WTC11 (cell line): ENCODE data around the gene STAC2. TPM values are rescaled to one million over a fixed set of nuclear protein-coding genes. Genes with fewer than 3 reads are reported as not detected.
A peak's percentile ranks its signal among the peaks of the same experiment; 100 is the strongest.

ENCODE experiments used
- ATAC-seq: fragments of 200-7000 bp; cut with Tn5 transposase; 2 replicates; pipeline ENCODE4 v1.10.0; 2021; ENCODE audit warnings: mild to moderate bottlenecking, moderate library complexity
- CTCF ChIA-PET: fragments of 300-600 bp; sonication (Branson Sonifier 250); formaldehyde crosslinking; loops from one replicate; lab custom pipeline; 2021; ENCODE audit warnings: antibody characterized with exemption; lab: Charles Lee
- POLR2A ChIA-PET: fragments of 350-600 bp; sonication (Branson Sonifier 250); formaldehyde crosslinking; loops from one replicate; lab custom pipeline; 2021; ENCODE audit warnings: antibody characterized with exemption; lab: Charles Lee
- DNase-seq: peaks from one replicate; pipeline ENCODE4 v3.0.0; 2021; ENCODE audit warnings: low spot score
- H3K27ac Mint-ChIP-seq: 2 replicates; pipeline ENCODE4 v1.8.0; 2021; ENCODE audit warnings: mixed read lengths
- H3K27me3 Mint-ChIP-seq: 2 replicates; pipeline ENCODE4 v1.8.0; 2021; ENCODE audit warnings: low read depth, mild to moderate bottlenecking, moderate library complexity, mixed read lengths
- H3K36me3 Mint-ChIP-seq: 2 replicates; pipeline ENCODE4 v1.8.0; 2021; ENCODE audit warnings: mixed read lengths
- H3K4me1 Mint-ChIP-seq: 2 replicates; pipeline ENCODE4 v1.8.0; 2022; ENCODE audit warnings: mixed read lengths
- H3K4me3 Mint-ChIP-seq: 2 replicates; pipeline ENCODE4 v1.8.0; 2021; ENCODE audit warnings: mild to moderate bottlenecking, moderate library complexity, mixed read lengths
- H3K9me3 Mint-ChIP-seq: 2 replicates; pipeline ENCODE4 v1.8.0; 2021; ENCODE audit warnings: mixed read lengths
- ARID4B ChIP-seq: sonication (generic); formaldehyde crosslinking; IDR thresholded peaks from 2 replicates; pipeline ENCODE4 v1.8.0; 2023; ENCODE audit warnings: missing genetic modification reagents, mild to moderate bottlenecking, borderline replicate concordance
- ATF3 ChIP-seq: sonication (generic); formaldehyde crosslinking; conservative IDR thresholded peaks from 2 replicates; pipeline ENCODE4 v1.8.1; 2022; ENCODE audit warnings: mild to moderate bottlenecking, missing genetic modification reagents
- CBFB ChIP-seq: sonication (generic); formaldehyde crosslinking; IDR thresholded peaks from 2 replicates; pipeline ENCODE4 v1.8.1; 2022; ENCODE audit warnings: mild to moderate bottlenecking, low read depth, missing genetic modification reagents
- CREM ChIP-seq: sonication (generic); formaldehyde crosslinking; IDR thresholded peaks from 2 replicates; pipeline ENCODE4 v1.8.1; 2022; ENCODE audit warnings: mild to moderate bottlenecking, missing genetic modification reagents, moderate library complexity
- ETV6 ChIP-seq: sonication (generic); formaldehyde crosslinking; IDR thresholded peaks from 2 replicates; pipeline ENCODE4 v1.8.1; 2022; ENCODE audit warnings: mild to moderate bottlenecking, missing genetic modification reagents
- FOXK1 ChIP-seq: sonication (generic); formaldehyde crosslinking; IDR thresholded peaks from 2 replicates; pipeline ENCODE4 v1.8.0; 2022; ENCODE audit warnings: mild to moderate bottlenecking, moderate library complexity, missing genetic modification reagents
- HMGA2 ChIP-seq: fragments of 250-450 bp; sonication (Bioruptor Pico); IDR thresholded peaks from 2 replicates; pipeline ENCODE4 v1.4.0; 2021; ENCODE audit warnings: mild to moderate bottlenecking, moderate library complexity
- JAZF1 ChIP-seq: fragments of 250-450 bp; sonication (Bioruptor Pico); IDR thresholded peaks from 2 replicates; pipeline ENCODE4 v1.9.0; 2021; ENCODE audit warnings: moderate library complexity, mild to moderate bottlenecking, inconsistent platforms
- JUN ChIP-seq: sonication (generic); formaldehyde crosslinking; IDR thresholded peaks from 2 replicates; pipeline ENCODE4 v1.8.0; 2023; ENCODE audit warnings: mild to moderate bottlenecking, missing genetic modification reagents
- MXD4 ChIP-seq: fragments of 250-450 bp; sonication (Bioruptor Pico); IDR thresholded peaks from 2 replicates; pipeline ENCODE4 v1.8.0; 2021; ENCODE audit warnings: mild to moderate bottlenecking, moderate library complexity, borderline replicate concordance
- NFATC4 ChIP-seq: fragments of 250-450 bp; sonication (Bioruptor Pico); IDR thresholded peaks from 2 replicates; pipeline ENCODE4 v1.9.0; 2021; ENCODE audit warnings: mild to moderate bottlenecking
- NR2C2 ChIP-seq: sonication (generic); formaldehyde crosslinking; IDR thresholded peaks from 2 replicates; pipeline ENCODE4 v1.8.0; 2022; ENCODE audit warnings: mild to moderate bottlenecking, missing genetic modification reagents
- NR3C1 ChIP-seq: sonication (generic); formaldehyde crosslinking; conservative IDR thresholded peaks from 2 replicates; pipeline ENCODE4 v1.8.1; 2023; ENCODE audit warnings: low read depth, mild to moderate bottlenecking, missing genetic modification reagents
- SMAD3 ChIP-seq: sonication (generic); formaldehyde crosslinking; IDR thresholded peaks from 2 replicates; pipeline ENCODE4 v1.8.0; 2022; ENCODE audit warnings: missing genetic modification reagents, mild to moderate bottlenecking, borderline replicate concordance
- SMAD4 ChIP-seq: sonication (generic); formaldehyde crosslinking; IDR thresholded peaks from 2 replicates; pipeline ENCODE4 v1.8.0; 2022; ENCODE audit warnings: mild to moderate bottlenecking, missing genetic modification reagents
- SOX15 ChIP-seq: fragments of 250-450 bp; sonication (Bioruptor Pico); IDR thresholded peaks from 2 replicates; pipeline ENCODE4 v1.9.0; 2021; ENCODE audit warnings: mild to moderate bottlenecking
- TEAD1 ChIP-seq: sonication (generic); formaldehyde crosslinking; IDR thresholded peaks from 2 replicates; pipeline ENCODE4 v1.8.0; 2022; ENCODE audit warnings: mild to moderate bottlenecking, missing genetic modification reagents
- TEAD4 ChIP-seq: sonication (generic); formaldehyde crosslinking; IDR thresholded peaks from 2 replicates; pipeline ENCODE4 v1.8.0; 2022; ENCODE audit warnings: mild to moderate bottlenecking, missing genetic modification reagents
- TP53 ChIP-seq: sonication (generic); formaldehyde crosslinking; IDR thresholded peaks from 2 replicates; pipeline ENCODE4 v1.8.1; 2023; ENCODE audit warnings: mild to moderate bottlenecking, missing genetic modification reagents
- USF1 ChIP-seq: sonication (generic); formaldehyde crosslinking; IDR thresholded peaks from 2 replicates; pipeline ENCODE4 v1.8.0; 2022; ENCODE audit warnings: mild to moderate bottlenecking, missing genetic modification reagents
- ZBTB21 ChIP-seq: sonication (generic); formaldehyde crosslinking; IDR thresholded peaks from 2 replicates; pipeline ENCODE4 v1.8.1; 2023; ENCODE audit warnings: mild to moderate bottlenecking, missing genetic modification reagents, borderline replicate concordance
- ZBTB43 ChIP-seq: sonication (generic); formaldehyde crosslinking; IDR thresholded peaks from 2 replicates; pipeline ENCODE4 v1.8.1; 2023; ENCODE audit warnings: mild to moderate bottlenecking, missing genetic modification reagents
- ZMAT4 ChIP-seq: fragments of 250-450 bp; sonication (Bioruptor Pico); IDR thresholded peaks from 2 replicates; pipeline ENCODE4 v1.9.0; 2021; ENCODE audit warnings: mild to moderate bottlenecking
- ZNF138 ChIP-seq: sonication (generic); formaldehyde crosslinking; conservative IDR thresholded peaks from 2 replicates; pipeline ENCODE4 v1.8.1; 2022; ENCODE audit warnings: mild to moderate bottlenecking, moderate library complexity, missing genetic modification reagents
- ZNF232 ChIP-seq: sonication (generic); formaldehyde crosslinking; IDR thresholded peaks from 2 replicates; pipeline ENCODE4 v1.8.0; 2022; ENCODE audit warnings: mild to moderate bottlenecking, missing genetic modification reagents
- ZNF416 ChIP-seq: fragments of 250-450 bp; sonication (Bioruptor Pico); IDR thresholded peaks from 2 replicates; pipeline ENCODE4 v1.9.0; 2021; ENCODE audit warnings: mild to moderate bottlenecking, inconsistent platforms
- ZNF671 ChIP-seq: fragments of 250-450 bp; sonication (Bioruptor Pico); IDR thresholded peaks from 2 replicates; pipeline ENCODE4 v1.8.0; 2021; ENCODE audit warnings: mild to moderate bottlenecking
- total RNA-seq: library from RNA; stranded (reverse); gene quantifications from 3 replicates; pipeline ENCODE4 v1.2.3, GENCODE V29; 2021
- TF ChIP-seq, protein P1 (sequence below): sonication (generic); formaldehyde crosslinking; IDR thresholded peaks from 2 replicates; pipeline ENCODE4 v1.8.1; 2022; ENCODE audit warnings: low read depth, mild to moderate bottlenecking, moderate library complexity, missing genetic modification reagents, borderline replicate concordance

The STAC2 gene
- total RNA-seq, 1 experiment from 2014 or later: 4.2 TPM

- TF ChIP-seq ARID4B (CRISPR knock-in tag) (no peak), JAZF1 (CRISPR knock-in tag) (no peak), SMAD4 (CRISPR knock-in tag) (no peak), TEAD1 (CRISPR knock-in tag) (no peak), USF1 (CRISPR knock-in tag) (no peak), FOXK1 (CRISPR knock-in tag) (no peak), ZNF671 (no peak), SMAD3 (CRISPR knock-in tag) (no peak), HMGA2 (CRISPR knock-in tag) (no peak), TEAD4 (no peak), ATF3 (no peak), JUN (CRISPR knock-in tag) (no peak), ZBTB43 (CRISPR knock-in tag) (no peak), CREM (no peak), NFATC4 (CRISPR knock-in tag) (no peak), ZNF232 (CRISPR knock-in tag) (no peak), NR2C2 (CRISPR knock-in tag) (no peak)
- TF ChIP-seq, protein P1, sequence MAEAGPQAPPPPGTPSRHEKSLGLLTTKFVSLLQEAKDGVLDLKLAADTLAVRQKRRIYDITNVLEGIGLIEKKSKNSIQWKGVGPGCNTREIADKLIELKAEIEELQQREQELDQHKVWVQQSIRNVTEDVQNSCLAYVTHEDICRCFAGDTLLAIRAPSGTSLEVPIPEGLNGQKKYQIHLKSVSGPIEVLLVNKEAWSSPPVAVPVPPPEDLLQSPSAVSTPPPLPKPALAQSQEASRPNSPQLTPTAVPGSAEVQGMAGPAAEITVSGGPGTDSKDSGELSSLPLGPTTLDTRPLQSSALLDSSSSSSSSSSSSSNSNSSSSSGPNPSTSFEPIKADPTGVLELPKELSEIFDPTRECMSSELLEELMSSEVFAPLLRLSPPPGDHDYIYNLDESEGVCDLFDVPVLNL (CRISPR knock-in tag): no peak
These were observed 6.1 kb upstream of the STAC2 start (continued) for GRCh38 chr17:39231591-39232551.

- Mint-ChIP-seq H3K27ac (no peak overlapping the region), H3K9me3 (no peaks in the 10 kb centered on the region), H3K36me3 (no peaks in the 10 kb centered on the region), H3K27me3 (peaks cover 14% of the 10 kb centered on the region; the same call in 1 of the 2 replicates), H3K4me1 (peaks cover 19% of the 10 kb centered on the region), H3K4me3 (peak overlapping the region; percentile 58)
- DNase-seq (no peak), ATAC-seq (no peak)
- TF ChIP-seq ZMAT4 (CRISPR knock-in tag) (no peak), SOX15 (no peak), CBFB (no peak), ETV6 (CRISPR knock-in tag) (no peak), NR3C1 (CRISPR knock-in tag) (no peak), MXD4 (CRISPR knock-in tag) (no peak), ZNF671 (no peak), ZBTB21 (CRISPR knock-in tag) (no peak), ZNF416 (CRISPR knock-in tag) (no peak), ZNF138 (no peak), TP53 (CRISPR knock-in tag) (no peak)
- CTCF ChIA-PET: interaction anchor here (0.6 to 5.7 kb wide), 15 partner anchors 8 to 408 kb away, joined by 3 to 112 read pairs (median 15); partner anchors contain the start of gene ARL5C
- POLR2A ChIA-PET: interaction anchor here (1.1 kb wide), 1 partner anchor 25 kb away, joined by 4 read pairs; no protein-coding TSS in a partner anchor
These were observed 5.4 kb upstream of the STAC2 start for GRCh38 chr17:39231091-39231561.
